IMR-90 (cell line): ENCODE results near the gene MRPL41. TPM values are rescaled to one million over a fixed set of nuclear protein-coding genes. Genes with fewer than 3 reads are reported as not detected.

Experiments used
- BHLHE40 ChIP-seq: fragments of 150-350 bp; IDR thresholded peaks from 2 replicates; pipeline ENCODE4 v1.6.1; 2016; ENCODE audit warnings: mild to moderate bottlenecking, low read depth, low read length
- MAFK ChIP-seq: IDR thresholded peaks from 2 replicates; pipeline ENCODE4 v1.6.1; 2012; ENCODE audit warnings: low read depth, low read length, improper control_type of control experiment
- NFE2L2 ChIP-seq: fragments of 150-350 bp; IDR thresholded peaks from 2 replicates; pipeline ENCODE4 v1.6.1; 2016; ENCODE audit warnings: low read depth, mild to moderate bottlenecking, low read length
- SMC3 ChIP-seq: fragments of 150-350 bp; IDR thresholded peaks from 2 replicates; pipeline ENCODE4 v1.6.1; 2016; ENCODE audit warnings: low read depth, mild to moderate bottlenecking, antibody characterized with exemption, low read length, moderate library complexity
- polyA plus RNA-seq, 3 experiments: library from polyadenylated mRNA; depleted of rRNA; stranded (reverse); fragments of >200 nt; gene quantifications; 2 replicates each; pipeline ENCODE4 v1.2.3, GENCODE V29; 2012; ENCODE audit warnings: low replicate concordance in 1 of 3
- total RNA-seq: library from RNA; depleted of rRNA; stranded (reverse); fragments of >200 nt; gene quantifications from 2 replicates; pipeline ENCODE4 v1.2.3, GENCODE V29; 2012
- TF ChIP-seq, protein P1 (sequence below): fragments of 150-350 bp; IDR thresholded peaks from 2 replicates; pipeline ENCODE4 v1.6.1; 2016; ENCODE audit warnings: low read depth, mild to moderate bottlenecking, low read length, moderate library complexity, borderline replicate concordance

The MRPL41 gene
- total and polyA plus RNA-seq, 2 of the 4 experiments (the other 2 are of a cell fraction) = 15.6 to 38.9 TPM

DNA sequence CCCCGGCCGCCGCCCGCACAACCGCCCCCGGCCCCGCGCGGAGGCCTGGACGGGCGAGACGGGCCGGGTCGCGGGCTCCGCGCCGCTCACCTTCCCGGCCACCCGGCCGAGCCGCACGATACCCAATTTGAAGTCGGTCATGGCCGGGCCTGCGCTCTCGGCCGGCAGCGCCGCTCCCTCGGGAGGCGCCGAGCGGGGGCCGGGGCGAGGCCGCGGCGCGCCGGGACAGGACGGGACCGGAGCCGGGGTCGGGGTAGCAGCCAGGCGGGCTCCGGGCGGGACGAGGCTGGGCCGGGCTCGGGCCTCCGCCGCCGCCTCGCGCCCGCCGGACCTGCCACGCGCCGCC lies 38.4 kb downstream of the MRPL41 start (continued):
- TF ChIP-seq, protein P1, sequence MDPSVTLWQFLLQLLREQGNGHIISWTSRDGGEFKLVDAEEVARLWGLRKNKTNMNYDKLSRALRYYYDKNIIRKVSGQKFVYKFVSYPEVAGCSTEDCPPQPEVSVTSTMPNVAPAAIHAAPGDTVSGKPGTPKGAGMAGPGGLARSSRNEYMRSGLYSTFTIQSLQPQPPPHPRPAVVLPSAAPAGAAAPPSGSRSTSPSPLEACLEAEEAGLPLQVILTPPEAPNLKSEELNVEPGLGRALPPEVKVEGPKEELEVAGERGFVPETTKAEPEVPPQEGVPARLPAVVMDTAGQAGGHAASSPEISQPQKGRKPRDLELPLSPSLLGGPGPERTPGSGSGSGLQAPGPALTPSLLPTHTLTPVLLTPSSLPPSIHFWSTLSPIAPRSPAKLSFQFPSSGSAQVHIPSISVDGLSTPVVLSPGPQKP = no peak
- TF ChIP-seq NFE2L2 = no peak
- no peak for TF ChIP-seq BHLHE40
- no peak for TF ChIP-seq SMC3
- no peak for TF ChIP-seq MAFK
